ENCODE data around the gene CROT.

The CROT gene

DNA sequence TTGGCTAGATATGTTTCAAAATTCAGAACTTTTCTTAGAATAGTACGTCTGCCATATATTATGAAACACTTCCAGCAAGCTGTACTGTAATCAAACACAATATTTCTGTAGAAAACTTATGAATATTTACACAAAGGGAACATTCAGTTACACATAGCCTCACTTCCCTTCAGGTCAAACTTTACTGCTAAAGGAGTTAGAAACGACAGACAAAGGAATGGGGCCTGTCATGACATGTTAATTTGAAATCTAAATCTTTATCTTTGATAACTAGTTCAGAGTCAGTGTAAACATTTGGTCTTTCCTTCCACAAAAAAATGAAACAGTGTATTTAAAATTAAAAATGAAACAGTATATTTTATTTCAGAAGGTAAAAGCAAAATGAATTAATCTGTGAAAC, 1.0 kb upstream of the CROT start:
- no peak for DNase-seq

- no peak for DNase-seq
Observed at GRCh38 chr7:87345962-87346371, 503 bp downstream of the CROT start.

- DNase-seq = no peak
Observed at GRCh38 chr7:87347207-87347606, 1.7 kb downstream of the CROT start.

DNA sequence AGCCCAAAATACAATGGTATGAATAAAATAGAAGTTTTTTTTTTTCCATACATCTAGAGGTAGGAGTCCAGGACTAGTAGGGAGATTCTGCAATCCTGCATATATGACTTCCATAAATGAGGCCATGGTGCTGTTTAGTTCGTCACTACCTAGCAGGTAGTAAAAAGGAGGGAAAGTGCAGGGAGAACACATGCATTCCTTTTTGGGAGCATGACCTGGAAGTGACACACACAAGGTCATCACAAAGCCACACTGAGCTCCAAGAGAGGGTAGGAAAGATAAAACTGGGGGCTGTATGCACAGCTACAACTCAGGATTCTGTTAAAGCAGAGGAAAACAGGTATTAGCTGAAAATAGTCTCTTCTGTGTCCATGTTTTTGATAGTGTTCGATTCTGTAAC, 2.2 kb downstream of the CROT start:
- DNase-seq = no peak

- no peak for DNase-seq
Observed at GRCh38 chr7:87354749-87355148, 9.3 kb downstream of the CROT start.

DNA sequence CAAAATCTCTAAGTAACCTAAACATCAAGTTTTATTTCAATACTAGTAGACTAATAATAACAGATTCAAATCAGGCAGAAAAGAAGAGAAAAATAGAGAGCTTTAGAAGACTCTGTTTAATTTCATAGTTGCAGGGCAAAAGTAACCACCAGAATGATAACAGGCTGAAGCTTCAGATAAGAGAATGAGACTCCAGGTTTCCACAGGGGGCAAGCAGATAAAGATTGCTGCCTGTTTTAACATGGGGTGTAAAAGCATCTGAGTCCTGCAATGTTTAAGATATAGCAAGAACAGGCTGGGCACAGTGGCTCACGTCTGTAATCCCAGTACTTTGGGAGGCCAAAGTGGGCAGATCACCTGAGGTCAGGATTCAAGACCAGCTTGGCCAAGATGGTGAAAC, 11.0 kb downstream of the CROT start:
- no peak for DNase-seq

DNA sequence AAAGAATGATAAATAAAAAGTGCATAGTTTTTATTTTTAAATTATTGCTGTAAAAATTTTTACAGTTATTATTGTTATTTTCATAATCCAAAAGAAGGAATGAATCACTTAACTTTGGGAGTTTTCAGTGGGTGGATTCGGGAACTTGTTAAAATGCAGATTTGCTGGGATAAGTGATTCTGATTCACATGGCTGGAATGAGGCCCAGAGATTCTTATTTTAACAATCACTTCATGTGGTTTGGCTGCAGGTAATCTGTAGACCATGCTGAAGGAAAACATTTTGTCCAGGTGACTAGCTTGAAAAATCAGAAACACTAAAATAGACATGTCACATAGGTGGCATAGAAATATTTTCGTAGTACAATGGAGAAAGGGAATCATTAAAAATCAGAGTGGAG, 13.9 kb downstream of the CROT start:
- DNase-seq = no peak

GRCh38 chr7:87361320-87361719, 15.9 kb downstream of the CROT start:
- DNase-seq = no peak

- no peak for DNase-seq
Observed at GRCh38 chr7:87363342-87363741, 17.9 kb downstream of the CROT start.

- no peak for DNase-seq
Observed at GRCh38 chr7:87364246-87364645, 18.8 kb downstream of the CROT start.

DNA sequence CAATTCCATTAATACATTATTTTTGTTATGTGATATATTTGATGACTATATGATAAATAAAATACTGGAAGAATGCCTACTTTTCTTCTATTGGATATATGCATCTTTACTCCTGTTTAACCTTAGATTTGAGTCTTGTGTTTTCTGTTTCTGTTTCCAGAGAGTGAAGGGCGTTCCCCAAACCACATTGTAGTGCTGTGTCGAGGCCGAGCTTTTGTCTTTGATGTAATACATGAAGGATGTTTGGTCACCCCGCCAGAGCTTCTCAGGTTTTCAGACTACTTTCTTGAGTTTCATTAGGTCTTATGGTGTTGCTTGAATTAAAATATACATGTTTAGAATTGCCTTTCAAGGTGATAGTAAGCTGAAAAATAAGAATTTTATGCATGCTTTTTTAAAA, 23.8 kb downstream of the CROT start:
- DNase-seq = peak; percentile 4

DNA sequence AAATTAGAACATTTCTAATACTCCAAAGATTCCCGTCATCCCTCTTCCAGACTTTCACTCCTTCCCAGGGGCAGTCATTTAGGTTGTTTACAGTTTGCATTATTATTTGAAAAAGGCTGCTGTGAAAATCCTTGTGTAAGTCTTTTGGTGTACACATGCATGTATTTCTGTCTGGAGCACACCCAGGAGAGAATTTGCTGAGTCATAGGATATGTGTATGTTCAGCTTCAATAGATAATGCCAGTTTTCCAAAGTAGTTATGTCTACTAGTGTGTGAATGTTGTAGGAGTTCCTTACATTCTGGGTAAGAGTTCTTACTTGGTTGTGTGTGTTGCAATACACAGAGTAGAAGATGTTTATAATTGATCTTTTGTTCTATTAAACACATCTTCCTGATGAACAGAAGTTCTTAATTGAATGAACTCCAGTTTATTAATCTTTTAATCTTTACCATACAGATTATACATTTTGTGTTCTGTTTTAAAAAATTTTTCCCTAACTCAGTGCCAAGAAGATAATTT, 25.3 kb downstream of the CROT start:
- no peak for DNase-seq

DNA sequence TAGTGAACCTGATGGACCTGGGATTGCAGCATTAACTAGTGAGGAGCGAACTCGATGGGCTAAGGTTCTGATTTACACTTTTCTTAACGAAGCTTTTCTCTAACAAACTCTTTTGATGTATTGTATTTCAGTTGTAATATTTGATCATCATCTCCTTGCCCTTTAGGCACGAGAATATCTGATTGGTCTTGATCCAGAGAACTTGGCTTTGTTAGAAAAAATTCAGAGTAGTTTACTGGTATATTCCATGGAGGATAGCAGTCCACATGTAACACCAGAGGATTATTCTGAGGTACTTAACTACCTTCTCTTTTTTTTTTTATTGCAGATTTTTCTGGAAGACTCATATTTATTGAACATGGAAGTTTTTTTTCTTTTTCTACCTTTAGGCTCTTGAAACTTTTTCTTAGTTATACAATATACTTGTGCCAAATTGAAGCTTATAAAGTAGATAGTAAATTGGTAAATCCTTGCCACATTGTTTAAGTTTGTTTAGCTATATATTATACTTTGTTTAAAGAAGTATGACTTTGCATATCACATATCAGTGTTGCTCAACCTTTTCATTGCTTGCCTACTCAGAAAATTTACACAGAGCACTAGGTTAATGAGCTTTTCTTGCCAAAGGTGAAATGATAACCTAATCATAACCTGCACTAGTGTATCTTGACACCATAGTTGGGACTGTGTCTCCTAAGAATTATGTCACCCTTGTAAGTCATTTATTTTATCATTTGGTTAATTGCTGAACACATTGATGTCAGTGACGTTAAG, 30.4 kb downstream of the CROT start:
- DNase-seq = no peak

- DNase-seq = no peak
Observed at GRCh38 chr7:87380905-87381304, 35.4 kb downstream of the CROT start.

GRCh38 chr7:87391020-87391701, 45.7 kb downstream of the CROT start:
- DNase-seq = no peak

- DNase-seq = no peak
Observed at GRCh38 chr7:87395442-87396020, 50.1 kb downstream of the CROT start.

GRCh38 chr7:87398446-87398845, 53.0 kb downstream of the CROT start:
- DNase-seq = no peak

- no peak for DNase-seq
Observed at GRCh38 chr7:87404674-87405073, 59.2 kb downstream of the CROT start.

- no peak for DNase-seq
Observed at GRCh38 chr7:87411186-87411585, 65.7 kb downstream of the CROT start.

GRCh38 chr7:87413029-87413428, 67.6 kb downstream of the CROT start:
- DNase-seq = no peak

DNA sequence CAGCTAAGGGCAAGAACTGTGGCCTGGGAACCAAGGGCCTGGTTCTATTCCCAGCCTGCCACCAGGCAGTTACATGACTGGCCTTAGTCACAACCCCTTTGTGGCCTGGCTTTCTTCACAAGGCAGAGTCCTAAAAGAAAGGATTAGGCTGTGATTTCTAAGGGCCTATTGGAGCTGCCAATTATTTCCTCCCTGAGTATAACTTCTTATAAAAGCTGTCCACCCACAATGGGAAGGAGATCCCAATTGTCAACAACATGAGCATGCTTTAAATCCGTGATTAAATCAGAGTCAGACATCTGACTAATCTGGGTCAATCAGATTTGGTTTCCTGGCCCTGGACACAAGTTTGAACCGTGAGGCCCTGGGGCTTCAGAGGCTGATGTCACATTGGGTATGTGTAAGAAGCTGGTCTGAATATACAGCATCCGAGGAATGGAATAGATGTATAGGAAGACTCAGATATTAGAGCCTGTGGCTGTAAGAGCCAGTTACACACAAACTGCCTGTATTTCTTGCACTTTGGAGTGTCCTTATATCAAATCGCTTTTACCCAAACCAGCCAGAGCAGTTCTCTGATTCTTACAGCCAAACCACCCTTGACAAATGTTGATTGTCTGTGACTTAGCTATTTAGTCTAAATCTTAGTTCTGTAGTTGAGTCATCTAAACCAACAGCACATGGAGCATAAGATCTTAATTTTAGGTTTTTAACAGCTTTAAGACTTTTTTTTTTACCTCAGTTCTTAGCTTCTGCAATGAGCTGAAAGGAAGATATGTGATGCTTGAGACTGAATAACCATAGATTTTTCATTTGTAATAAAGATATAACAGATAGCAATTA, 68.7 kb downstream of the CROT start:
- DNase-seq = no peak

GRCh38 chr7:87414794-87415188, 69.3 kb downstream of the CROT start:
- DNase-seq = no peak
